ENCODE measurements around the gene RAD54L2.
"Not testable (repeated sequence)": the region's sequence is repeated elsewhere in the genome, so short reads cannot be mapped to it uniquely, and the experiment has no call there.

DNA sequence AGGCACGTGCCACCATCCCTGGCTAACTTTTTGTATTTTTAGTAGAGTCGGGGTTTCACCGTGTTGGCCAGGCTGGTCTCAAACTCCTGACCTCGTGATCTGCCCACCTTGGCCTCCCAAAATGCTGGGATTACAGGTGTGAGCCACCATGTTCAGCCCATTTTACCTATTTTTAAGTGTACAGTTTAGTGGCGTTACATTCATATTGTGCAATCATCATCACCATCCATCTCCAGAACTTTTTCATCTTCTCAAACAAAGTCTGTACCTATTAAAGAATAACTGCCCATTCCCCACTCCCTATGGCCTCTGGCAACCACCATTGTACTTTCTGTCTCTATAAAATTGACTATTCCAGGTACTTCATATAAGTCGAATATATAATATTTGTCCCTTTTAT lies 13.6 kb upstream of the RAD54L2 start:
- TF ChIP-seq, protein P1, sequence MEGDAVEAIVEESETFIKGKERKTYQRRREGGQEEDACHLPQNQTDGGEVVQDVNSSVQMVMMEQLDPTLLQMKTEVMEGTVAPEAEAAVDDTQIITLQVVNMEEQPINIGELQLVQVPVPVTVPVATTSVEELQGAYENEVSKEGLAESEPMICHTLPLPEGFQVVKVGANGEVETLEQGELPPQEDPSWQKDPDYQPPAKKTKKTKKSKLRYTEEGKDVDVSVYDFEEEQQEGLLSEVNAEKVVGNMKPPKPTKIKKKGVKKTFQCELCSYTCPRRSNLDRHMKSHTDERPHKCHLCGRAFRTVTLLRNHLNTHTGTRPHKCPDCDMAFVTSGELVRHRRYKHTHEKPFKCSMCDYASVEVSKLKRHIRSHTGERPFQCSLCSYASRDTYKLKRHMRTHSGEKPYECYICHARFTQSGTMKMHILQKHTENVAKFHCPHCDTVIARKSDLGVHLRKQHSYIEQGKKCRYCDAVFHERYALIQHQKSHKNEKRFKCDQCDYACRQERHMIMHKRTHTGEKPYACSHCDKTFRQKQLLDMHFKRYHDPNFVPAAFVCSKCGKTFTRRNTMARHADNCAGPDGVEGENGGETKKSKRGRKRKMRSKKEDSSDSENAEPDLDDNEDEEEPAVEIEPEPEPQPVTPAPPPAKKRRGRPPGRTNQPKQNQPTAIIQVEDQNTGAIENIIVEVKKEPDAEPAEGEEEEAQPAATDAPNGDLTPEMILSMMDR (IDR thresholded peaks at IDR 0.05): not testable (repeated sequence)
- TF ChIP-seq POLR2A (IDR thresholded peaks at IDR 0.05): not testable (repeated sequence)
